Glomerular endothelial cell (primary cell): ENCODE results near the gene GPBAR1. TPM values are rescaled to one million over a fixed set of nuclear protein-coding genes. Genes with fewer than 3 reads are reported as not detected.

Experiments
- DNase-seq: peaks from one replicate; pipeline ENCODE4 v3.0.0-alpha.2; 2011; ENCODE audit warnings: low read depth, low spot score; ENCODE audit errors: extremely low read depth
- total RNA-seq: library from RNA; depleted of rRNA; stranded (reverse); fragments of >200 nt; gene quantifications from 2 replicates; pipeline ENCODE4 v1.2.3, GENCODE V29; 2015

Gene GPBAR1
- total RNA-seq, result 0.35 and 0.39 TPM in 2 replicates

GRCh38 chr2:218260742-218261422 is at the start of gene GPBAR1:
GPBAR1 (plus strand) TSS chr2:218261015; CDS start chr2:218262725, 1,710 bp downstream.
- no peak for DNase-seq

GRCh38 chr2:218214116-218214515 is 46.7 kb upstream of the GPBAR1 start:
- no peak for DNase-seq

GRCh38 chr2:218216336-218216673 is 44.5 kb upstream of the GPBAR1 start:
- DNase-seq, result no peak

GRCh38 chr2:218216674-218217359 is 44.0 kb upstream of the GPBAR1 start, which contains the start of gene ARPC2:
ARPC2 (plus strand) TSS chr2:218217189; CDS start chr2:218217471, 282 bp downstream.
- DNase-seq, result no peak

GRCh38 chr2:218217360-218218267 is 43.2 kb upstream of the GPBAR1 start:
- no peak for DNase-seq

- DNase-seq, result no peak
These were observed 42.3 kb upstream of the GPBAR1 start for GRCh38 chr2:218218268-218219185.

- DNase-seq, result no peak
These were observed 40.9 kb upstream of the GPBAR1 start for GRCh38 chr2:218219934-218220333.

- DNase-seq, result no peak
These were observed 39.8 kb upstream of the GPBAR1 start for GRCh38 chr2:218221000-218221399.

GRCh38 chr2:218223046-218223445 is 37.8 kb upstream of the GPBAR1 start:
- no peak for DNase-seq

- DNase-seq, result no peak
These were observed 36.6 kb upstream of the GPBAR1 start for GRCh38 chr2:218224186-218224585.

- no peak for DNase-seq
These were observed 33.9 kb upstream of the GPBAR1 start for GRCh38 chr2:218226903-218227302.

- no peak for DNase-seq
These were observed 32.3 kb upstream of the GPBAR1 start for GRCh38 chr2:218228366-218229090.

GRCh38 chr2:218229239-218229638 is 31.6 kb upstream of the GPBAR1 start:
- peak; percentile 64 for DNase-seq

- no peak for DNase-seq
These were observed 31.0 kb upstream of the GPBAR1 start for GRCh38 chr2:218229851-218230250.

GRCh38 chr2:218230882-218231281 is 29.9 kb upstream of the GPBAR1 start:
- no peak for DNase-seq

- no peak for DNase-seq
These were observed 27.3 kb upstream of the GPBAR1 start for GRCh38 chr2:218233543-218233942.

GRCh38 chr2:218234521-218234920 is 26.3 kb upstream of the GPBAR1 start:
- no peak for DNase-seq

- DNase-seq, result no peak
These were observed 25.8 kb upstream of the GPBAR1 start for GRCh38 chr2:218235017-218235416.

GRCh38 chr2:218236829-218237228 is 24.0 kb upstream of the GPBAR1 start:
- DNase-seq, result no peak

- no peak for DNase-seq
These were observed 21.9 kb upstream of the GPBAR1 start for GRCh38 chr2:218238887-218239286.
